Measurements from ENCODE around the gene SPINT2. TPM values are rescaled to one million over a fixed set of nuclear protein-coding genes. Genes with fewer than 3 reads are reported as not detected.
A peak's percentile ranks its signal among the peaks of the same experiment; 100 is the strongest.

Gene SPINT2, protein sequence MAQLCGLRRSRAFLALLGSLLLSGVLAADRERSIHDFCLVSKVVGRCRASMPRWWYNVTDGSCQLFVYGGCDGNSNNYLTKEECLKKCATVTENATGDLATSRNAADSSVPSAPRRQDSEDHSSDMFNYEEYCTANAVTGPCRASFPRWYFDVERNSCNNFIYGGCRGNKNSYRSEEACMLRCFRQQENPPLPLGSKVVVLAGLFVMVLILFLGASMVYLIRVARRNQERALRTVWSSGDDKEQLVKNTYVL
- 21.3 to 28.0 TPM (median 26.4 TPM) in 3 replicates for total RNA-seq
- long read RNA-seq, transcript SPINT2-201 (7 exons, 1,802 nt), result major isoform, 68 of 75 reads
- long read RNA-seq, partial matches to known transcripts, result 3 of 75 reads
- long read RNA-seq, other reads (novel, unspliced or antisense), result 3 of 75 reads

DNA sequence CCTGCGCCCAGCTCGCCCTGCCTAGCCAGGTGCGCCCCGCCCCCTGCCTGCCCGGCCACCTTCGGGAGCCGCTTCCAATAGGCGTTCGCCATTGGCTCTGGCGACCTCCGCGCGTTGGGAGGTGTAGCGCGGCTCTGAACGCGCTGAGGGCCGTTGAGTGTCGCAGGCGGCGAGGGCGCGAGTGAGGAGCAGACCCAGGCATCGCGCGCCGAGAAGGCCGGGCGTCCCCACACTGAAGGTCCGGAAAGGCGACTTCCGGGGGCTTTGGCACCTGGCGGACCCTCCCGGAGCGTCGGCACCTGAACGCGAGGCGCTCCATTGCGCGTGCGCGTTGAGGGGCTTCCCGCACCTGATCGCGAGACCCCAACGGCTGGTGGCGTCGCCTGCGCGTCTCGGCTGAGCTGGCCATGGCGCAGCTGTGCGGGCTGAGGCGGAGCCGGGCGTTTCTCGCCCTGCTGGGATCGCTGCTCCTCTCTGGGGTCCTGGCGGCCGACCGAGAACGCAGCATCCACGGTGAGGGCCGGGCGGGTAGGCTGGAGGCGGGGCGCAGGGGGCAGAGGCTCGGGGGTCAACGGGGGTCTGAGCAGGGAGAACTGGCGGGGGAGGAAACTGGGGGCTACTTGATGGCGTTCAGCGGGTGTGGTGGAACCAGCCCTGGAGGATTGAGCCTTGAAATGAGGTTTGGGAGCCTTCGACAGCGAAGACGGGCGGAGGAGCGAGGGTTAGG lies at the start of gene SPINT2:
TSS of gene SPINT2 (plus strand) at position 88 of the 727 bp plus-strand sequence. CDS start at position 408, 320 bp downstream.
- peak within 1 kb of the TSS; percentile 66 for H3K4me3 Mint-ChIP-seq (ENCODE audit: unreplicated experiment)
- peak within 1 kb of the TSS; percentile 86 for H3K27ac Mint-ChIP-seq (ENCODE audit: unreplicated experiment)
- DNase-seq (ENCODE audit: low spot score), result no peak
- H3K9me3 Mint-ChIP-seq (ENCODE audit: low read depth), result no peaks in the 10 kb centered on the region
- H3K36me3 Mint-ChIP-seq (ENCODE audit: low read depth), result no peaks in the 10 kb centered on the region
- no peaks in the 10 kb centered on the region for H3K27me3 Mint-ChIP-seq (ENCODE audit: low read depth)
- H3K4me1 Mint-ChIP-seq (ENCODE audit: low read depth), result peaks cover 41% of the 10 kb centered on the region
- TF ChIP-seq, protein P1, sequence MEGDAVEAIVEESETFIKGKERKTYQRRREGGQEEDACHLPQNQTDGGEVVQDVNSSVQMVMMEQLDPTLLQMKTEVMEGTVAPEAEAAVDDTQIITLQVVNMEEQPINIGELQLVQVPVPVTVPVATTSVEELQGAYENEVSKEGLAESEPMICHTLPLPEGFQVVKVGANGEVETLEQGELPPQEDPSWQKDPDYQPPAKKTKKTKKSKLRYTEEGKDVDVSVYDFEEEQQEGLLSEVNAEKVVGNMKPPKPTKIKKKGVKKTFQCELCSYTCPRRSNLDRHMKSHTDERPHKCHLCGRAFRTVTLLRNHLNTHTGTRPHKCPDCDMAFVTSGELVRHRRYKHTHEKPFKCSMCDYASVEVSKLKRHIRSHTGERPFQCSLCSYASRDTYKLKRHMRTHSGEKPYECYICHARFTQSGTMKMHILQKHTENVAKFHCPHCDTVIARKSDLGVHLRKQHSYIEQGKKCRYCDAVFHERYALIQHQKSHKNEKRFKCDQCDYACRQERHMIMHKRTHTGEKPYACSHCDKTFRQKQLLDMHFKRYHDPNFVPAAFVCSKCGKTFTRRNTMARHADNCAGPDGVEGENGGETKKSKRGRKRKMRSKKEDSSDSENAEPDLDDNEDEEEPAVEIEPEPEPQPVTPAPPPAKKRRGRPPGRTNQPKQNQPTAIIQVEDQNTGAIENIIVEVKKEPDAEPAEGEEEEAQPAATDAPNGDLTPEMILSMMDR (IDR thresholded peaks at IDR 0.05), result no peak

GRCh38 chr19:38216785-38217641 lies 47.4 kb upstream of the SPINT2 start:
- Mint-ChIP-seq H3K27me3 (ENCODE audit: low read depth) (no peaks in the 10 kb centered on the region), H3K27ac (ENCODE audit: unreplicated experiment) (no peak overlapping the region), H3K4me3 (ENCODE audit: unreplicated experiment) (no peak overlapping the region), H3K36me3 (ENCODE audit: low read depth) (peaks cover 7% of the 10 kb centered on the region), H3K4me1 (ENCODE audit: low read depth) (peaks cover 7% of the 10 kb centered on the region), H3K9me3 (ENCODE audit: low read depth) (no peaks in the 10 kb centered on the region)
- TF ChIP-seq, protein P1 (IDR thresholded peaks at IDR 0.05), result no peak
- no peak for DNase-seq (ENCODE audit: low spot score)

DNA sequence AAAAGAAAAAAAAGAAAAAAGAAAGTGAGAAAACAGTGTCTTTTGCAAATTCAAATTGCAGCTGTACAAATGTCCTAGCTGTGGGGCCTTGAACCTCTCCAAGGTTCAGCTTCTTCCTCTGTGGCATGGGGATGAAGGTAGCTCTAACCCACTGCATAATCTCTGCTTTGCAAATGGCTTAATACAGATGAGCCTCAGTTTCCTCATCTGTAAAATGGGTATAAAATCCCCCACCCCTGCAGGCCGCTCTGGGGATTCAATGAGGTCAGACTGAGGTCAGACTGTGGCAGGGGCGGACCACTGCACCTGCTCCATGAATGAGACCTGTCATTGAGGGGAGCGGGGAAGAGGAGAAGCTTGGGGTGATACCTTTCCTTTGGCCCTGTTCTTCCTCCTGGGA lies 46.2 kb upstream of the SPINT2 start:
- no peak for DNase-seq (ENCODE audit: low spot score)
- Mint-ChIP-seq H3K27me3 (ENCODE audit: low read depth) (no peaks in the 10 kb centered on the region), H3K27ac (ENCODE audit: unreplicated experiment) (no peak overlapping the region)

DNA sequence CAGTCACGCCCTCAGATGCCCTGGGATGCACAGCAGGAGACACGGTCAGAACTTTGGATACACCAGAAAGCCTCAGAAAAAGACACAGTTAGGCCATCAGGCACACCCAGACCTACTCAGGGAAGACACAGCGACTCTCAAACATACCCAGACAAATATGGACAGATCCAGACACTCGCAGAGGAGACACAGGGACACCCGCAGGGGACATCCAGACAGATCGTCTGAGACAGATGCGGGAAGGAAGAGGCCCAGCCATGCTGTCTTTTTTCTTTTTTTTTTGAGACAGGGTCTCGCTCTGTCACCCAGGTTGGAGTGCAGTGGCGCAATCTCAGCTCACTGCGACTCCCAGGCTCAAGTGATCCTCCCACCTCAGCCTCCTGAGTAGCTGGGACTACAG lies 45.2 kb upstream of the SPINT2 start:
- no peaks in the 10 kb centered on the region for H3K9me3 Mint-ChIP-seq (ENCODE audit: low read depth)
- no peak overlapping the region for H3K27ac Mint-ChIP-seq (ENCODE audit: unreplicated experiment)
- no peaks in the 10 kb centered on the region for H3K27me3 Mint-ChIP-seq (ENCODE audit: low read depth)
- TF ChIP-seq, protein P1 (IDR thresholded peaks at IDR 0.05), result no peak
- peaks cover 12% of the 10 kb centered on the region for H3K4me1 Mint-ChIP-seq (ENCODE audit: low read depth)
- H3K4me3 Mint-ChIP-seq (ENCODE audit: unreplicated experiment), result no peak overlapping the region
- H3K36me3 Mint-ChIP-seq (ENCODE audit: low read depth), result peaks cover 6% of the 10 kb centered on the region
- DNase-seq (ENCODE audit: low spot score), result no peak

More for the DNA sequence above, 46.2 kb upstream of the SPINT2 start:
- no peaks in the 10 kb centered on the region for H3K9me3 Mint-ChIP-seq (ENCODE audit: low read depth)
- peaks cover 7% of the 10 kb centered on the region for H3K36me3 Mint-ChIP-seq (ENCODE audit: low read depth)
- H3K4me1 Mint-ChIP-seq (ENCODE audit: low read depth), result peaks cover 8% of the 10 kb centered on the region
- no peak overlapping the region for H3K4me3 Mint-ChIP-seq (ENCODE audit: unreplicated experiment)
- TF ChIP-seq, protein P1 (IDR thresholded peaks at IDR 0.05), result no peak

- Mint-ChIP-seq H3K36me3 (ENCODE audit: low read depth) (peaks cover 6% of the 10 kb centered on the region), H3K27ac (ENCODE audit: unreplicated experiment) (no peak overlapping the region), H3K27me3 (ENCODE audit: low read depth) (no peaks in the 10 kb centered on the region), H3K4me1 (ENCODE audit: low read depth) (peaks cover 14% of the 10 kb centered on the region), H3K4me3 (ENCODE audit: unreplicated experiment) (no peak overlapping the region), H3K9me3 (ENCODE audit: low read depth) (no peaks in the 10 kb centered on the region)
- TF ChIP-seq, protein P1 (IDR thresholded peaks at IDR 0.05), result no peak
- no peak for DNase-seq (ENCODE audit: low spot score)
Observed at GRCh38 chr19:38221421-38221820, 43.0 kb upstream of the SPINT2 start.

Measured in chondrocyte (in vitro differentiated cells).